Measurements from ENCODE around the gene PKLR. TPM values are rescaled to one million over a fixed set of nuclear protein-coding genes. Genes with fewer than 3 reads are reported as not detected.
A peak's percentile ranks its signal among the peaks of the same experiment; 100 is the strongest.

Gene PKLR
- total and polyA plus RNA-seq, 2 of the 8 experiments (the other 6 are each of a cell fraction or from before 2014, with no cell fraction given): 2.3 to 7.5 TPM

- TF ChIP-seq SIN3A (conservative IDR thresholded peaks at IDR 0.05 in 1 of 2, IDR thresholded peaks at IDR 0.05 in 1 of 2; ENCODE audit: low read depth in 1 of 2, low read length in 2 of 2) (0 out of 4 replicates have a peak, but pooled peaks have one; percentile 12 to 30), BCL11A (IDR thresholded peaks at IDR 0.05; ENCODE audit: low read depth in 2 of 2, low read length in 2 of 2) (no peak), EGR1 (IDR thresholded peaks at IDR 0.05; ENCODE audit: borderline replicate concordance, low read depth, low read length) (no peak), NRF1 (IDR thresholded peaks at IDR 0.05; ENCODE audit: low read depth, low read length) (peak; percentile 63), PHF8 (conservative IDR thresholded peaks at IDR 0.05; ENCODE audit: low read depth, low read length) (0 out of 2 replicates have a peak, but pooled peaks have one; percentile 24), POLR2A (IDR thresholded peaks at IDR 0.05; ENCODE audit: control extremely low read depth in 1 of 2, low read depth in 2 of 2, low read length in 2 of 2) (peak in 1 of 2 experiments; percentile 54; a peak in 1 of 3 replicates), POLR2AphosphoS5 (IDR thresholded peaks at IDR 0.05; ENCODE audit: low read depth, low read length) (peak; percentile 56), TAF1 (IDR thresholded peaks at IDR 0.05; ENCODE audit: low read depth, low read length) (no peak)
Observed at GRCh38 chr1:155320661-155321617, 19.7 kb upstream of the PKLR start, which contains the start of gene RUSC1 (continued).

All from H1 (cell line).